Tibial nerve (tissue), 4 donors: ENCODE measurements around the gene TPSG1. TPM values are rescaled to one million over a fixed set of nuclear protein-coding genes. Genes with fewer than 3 reads are reported as not detected.

Source experiments
- DNase-seq, 2 donors: peaks; one replicate each; pipeline ENCODE4 v3.0.0-alpha.2; 2019; ENCODE audit warnings: low spot score in 2 of 2
- H3K27ac ChIP-seq, 4 donors: fragments of 200-600 bp; sonication (generic) in 3 of 4; one replicate each; pipeline ENCODE4 v1.5.1; 2017 to 2019; ENCODE audit warnings: mild to moderate bottlenecking in 1 of 4
- H3K27me3 ChIP-seq, 2 donors: fragments of 200-600 bp; sonication (generic) in 1 of 2; one replicate each; pipeline versions ENCODE4 v1.5.1 to v1.6.0; 2017 to 2019
- H3K36me3 ChIP-seq, 3 donors: fragments of 200-600 bp; sonication (generic); one replicate each; pipeline ENCODE4 v1.5.1; 2018 to 2019
- H3K4me1 ChIP-seq, 4 donors: fragments of 200-600 bp; sonication (generic) in 3 of 4; one replicate each; pipeline ENCODE4 v1.5.1; 2017 to 2019
- H3K4me3 ChIP-seq, 4 donors: fragments of 200-600 bp; sonication (generic) in 3 of 4; one replicate each; pipeline ENCODE4 v1.5.1; 2017 to 2019; ENCODE audit warnings: mild to moderate bottlenecking in 1 of 4, moderate library complexity in 1 of 4
- H3K9me3 ChIP-seq, 4 donors: fragments of 200-600 bp; sonication (generic) in 3 of 4; one replicate each; pipeline ENCODE4 v1.5.1; 2017 to 2019
- CTCF ChIP-seq, 5 experiments: fragments of 200-600 bp in 3 of 5; fragments of 450-650 bp in 2 of 5; sonication (generic) in 3 of 5; IDR thresholded peaks; one replicate each; pipeline ENCODE4 v1.5.1; 2016 to 2019; ENCODE audit warnings: antibody characterized with exemption in 5 of 5, mild to moderate bottlenecking in 3 of 5, moderate library complexity in 2 of 5
- EP300 ChIP-seq, 2 donors: sonication (generic); formaldehyde crosslinking; IDR thresholded peaks; one replicate each; pipeline ENCODE4 v1.6.1; 2017; ENCODE audit warnings: antibody characterized with exemption in 2 of 2, mild to moderate bottlenecking in 1 of 2
- POLR2A ChIP-seq, 2 donors: fragments of 450-650 bp; IDR thresholded peaks; one replicate each; pipeline ENCODE4 v1.6.1; 2017; ENCODE audit warnings: antibody characterized with exemption in 2 of 2, mild to moderate bottlenecking in 2 of 2, moderate library complexity in 2 of 2
- WGBS, 2 donors: methylation state at CpG; one replicate each; pipeline ENCODE4 v1.1.5; 2018; 5-methylcytosine and 5-hydroxymethylcytosine counted together
- total RNA-seq, 4 donors: library from RNA; depleted of rRNA; stranded (reverse); fragments of >200 nt; gene quantifications; one replicate each; pipeline ENCODE4 v1.1.0, GENCODE V29; 2016

Gene TPSG1
- total RNA-seq, 4 donors from 2014 or later, result 2.5 TPM; not detected in 3

- no peak for DNase-seq
- H3K9me3 ChIP-seq, result no peaks in the 10 kb centered on the region
- peaks cover 0 to 66% of the 10 kb centered on the region in 2 donors for H3K27me3 ChIP-seq
- H3K4me1 ChIP-seq, result peaks cover 0 to 10% (median 0%) of the 10 kb centered on the region in 4 donors
- H3K36me3 ChIP-seq, result no peaks in the 10 kb centered on the region
- no peak overlapping the region for H3K27ac ChIP-seq
- WGBS, 2 donors, result 72 to 78% methylated on average over 10 to 13 of the region's 13 CpGs
- H3K4me3 ChIP-seq, result no peak overlapping the region
- TF ChIP-seq EP300 (IDR thresholded peaks at IDR 0.05) (no peak), POLR2A (IDR thresholded peaks at IDR 0.05) (no peak), CTCF (IDR thresholded peaks at IDR 0.05) (no peak)
Measured at GRCh38 chr16:1177750-1178149, 47.3 kb downstream of the TPSG1 start.

- H3K36me3 ChIP-seq, result no peaks in the 10 kb centered on the region
- H3K27me3 ChIP-seq, result peaks cover 0 to 67% of the 10 kb centered on the region in 2 donors
- no peaks in the 10 kb centered on the region for H3K9me3 ChIP-seq
- TF ChIP-seq POLR2A (IDR thresholded peaks at IDR 0.05) (no peak), EP300 (IDR thresholded peaks at IDR 0.05) (no peak), CTCF (IDR thresholded peaks at IDR 0.05) (no peak)
- DNase-seq, result no peak
- H3K27ac ChIP-seq, result no peak overlapping the region
- H3K4me3 ChIP-seq, result no peak overlapping the region
- WGBS, 2 donors, result 74 to 81% methylated on average over 7 to 18 of the region's 19 CpGs
- peaks cover 0 to 3% (median 0%) of the 10 kb centered on the region in 4 donors for H3K4me1 ChIP-seq
Measured at GRCh38 chr16:1177053-1177452, 48.0 kb downstream of the TPSG1 start.

GRCh38 chr16:1176280-1176897 is 48.7 kb downstream of the TPSG1 start:
- Histone ChIP-seq H3K9me3 (no peaks in the 10 kb centered on the region), H3K27me3 (peaks cover 0 to 67% of the 10 kb centered on the region in 2 donors), H3K4me1 (no peaks in the 10 kb centered on the region), H3K36me3 (no peaks in the 10 kb centered on the region), H3K4me3 (no peak overlapping the region), H3K27ac (no peak overlapping the region)
- DNase-seq, result no peak
- no peak for TF ChIP-seq CTCF (IDR thresholded peaks at IDR 0.05)
- TF ChIP-seq POLR2A (IDR thresholded peaks at IDR 0.05), result no peak
- TF ChIP-seq EP300 (IDR thresholded peaks at IDR 0.05), result no peak
- WGBS, 2 donors, result 81 to 83% methylated on average over 18 to 21 of the region's 24 CpGs

- Histone ChIP-seq H3K9me3 (no peaks in the 10 kb centered on the region), H3K27me3 (peaks cover 0 to 67% of the 10 kb centered on the region in 2 donors), H3K4me1 (no peaks in the 10 kb centered on the region), H3K36me3 (no peaks in the 10 kb centered on the region), H3K27ac (no peak overlapping the region), H3K4me3 (no peak overlapping the region)
- TF ChIP-seq CTCF (IDR thresholded peaks at IDR 0.05) (no peak), POLR2A (IDR thresholded peaks at IDR 0.05) (no peak), EP300 (IDR thresholded peaks at IDR 0.05) (no peak)
- 85 to 88% methylated on average over 20 to 21 of the region's 29 CpGs for WGBS, 2 donors
- no peak for DNase-seq
Measured at GRCh38 chr16:1175566-1176279, 49.3 kb downstream of the TPSG1 start.
